GM15510 (cell line): ENCODE measurements around the gene FGF14.

Source experiments
- POLR2A ChIP-seq: IDR thresholded peaks from 3 replicates; pipeline ENCODE4 v1.6.1; 2011; ENCODE audit warnings: borderline replicate concordance; ENCODE audit not compliant: insufficient read length; ENCODE audit errors: extremely low read depth

FGF14 gene

DNA sequence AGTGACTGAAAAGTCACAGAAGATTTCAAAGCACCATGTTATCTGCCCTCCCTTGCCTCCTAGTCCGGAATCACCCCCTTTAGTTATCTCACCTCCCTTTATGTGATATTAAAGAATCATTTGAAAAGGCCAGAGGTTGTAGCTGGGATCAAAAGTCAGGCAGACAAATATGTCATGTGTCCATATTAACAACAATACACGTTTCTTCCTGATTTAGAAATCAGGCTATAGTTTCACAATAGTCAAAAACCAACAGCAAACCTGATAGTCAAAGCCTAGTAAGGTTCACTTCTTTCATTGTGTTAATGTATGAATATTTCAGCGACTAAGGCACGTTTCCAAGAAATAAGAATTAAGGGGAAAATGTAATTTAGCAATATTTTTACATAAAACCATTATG is 622.7 kb downstream of the FGF14 start:
- TF ChIP-seq POLR2A, result no peak

DNA sequence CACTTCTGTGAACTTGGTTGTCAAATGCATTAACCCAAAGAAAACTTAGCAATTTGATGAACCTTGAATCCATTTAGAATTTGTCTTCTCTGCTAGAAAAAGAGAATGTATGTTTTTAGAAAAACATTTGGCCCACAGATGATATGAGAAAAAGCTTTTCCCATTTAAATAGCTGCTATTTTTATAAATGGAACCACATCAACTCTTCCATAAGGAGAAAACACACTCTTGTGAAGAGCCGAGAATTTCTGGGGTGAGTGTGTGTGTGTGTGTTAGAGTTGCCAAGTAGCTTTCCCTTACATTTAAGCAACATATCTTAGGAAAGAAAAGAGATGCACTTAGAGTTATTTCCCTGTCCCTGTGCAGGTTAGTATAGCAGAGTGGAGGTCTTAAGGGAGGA is 626.6 kb downstream of the FGF14 start:
- TF ChIP-seq POLR2A, result no peak

DNA sequence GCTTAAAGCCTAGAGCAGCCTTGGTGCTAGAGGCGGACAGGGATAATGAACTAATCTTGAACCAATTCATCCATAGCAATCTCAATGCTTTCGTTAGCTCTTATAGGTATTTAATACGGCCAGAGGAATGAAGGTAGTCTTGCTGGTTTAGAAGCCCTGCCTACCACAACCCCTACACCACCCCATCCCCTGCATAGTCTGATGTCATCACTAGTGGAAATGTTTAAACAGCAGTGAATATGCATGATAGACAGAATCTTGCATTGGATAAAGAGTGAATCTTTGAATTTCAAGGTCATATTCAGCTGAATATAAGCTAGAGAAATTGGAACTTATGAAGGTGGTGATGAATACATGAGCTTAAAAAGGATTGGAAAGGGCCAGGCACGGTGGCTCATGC is 627.5 kb downstream of the FGF14 start:
- no peak for TF ChIP-seq POLR2A

DNA sequence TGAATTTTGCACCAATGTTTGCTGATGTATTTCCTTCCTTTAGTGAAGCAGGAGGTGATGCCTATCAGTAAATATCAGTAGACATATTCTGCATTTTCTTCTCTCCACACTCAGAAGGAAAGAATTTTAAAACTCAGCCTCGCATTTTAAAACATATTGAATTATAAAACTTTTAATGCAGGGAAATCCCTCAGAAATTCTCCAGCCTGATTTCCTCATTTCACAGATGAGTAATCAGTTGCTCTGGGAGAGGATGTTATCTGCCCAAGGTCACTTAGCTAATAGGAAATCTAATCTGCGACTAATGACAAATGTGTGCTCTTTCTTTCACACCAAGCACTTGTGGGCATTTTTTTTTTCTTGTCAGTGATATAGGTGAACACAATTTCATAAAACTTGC is 628.8 kb downstream of the FGF14 start:
- TF ChIP-seq POLR2A, result no peak

DNA sequence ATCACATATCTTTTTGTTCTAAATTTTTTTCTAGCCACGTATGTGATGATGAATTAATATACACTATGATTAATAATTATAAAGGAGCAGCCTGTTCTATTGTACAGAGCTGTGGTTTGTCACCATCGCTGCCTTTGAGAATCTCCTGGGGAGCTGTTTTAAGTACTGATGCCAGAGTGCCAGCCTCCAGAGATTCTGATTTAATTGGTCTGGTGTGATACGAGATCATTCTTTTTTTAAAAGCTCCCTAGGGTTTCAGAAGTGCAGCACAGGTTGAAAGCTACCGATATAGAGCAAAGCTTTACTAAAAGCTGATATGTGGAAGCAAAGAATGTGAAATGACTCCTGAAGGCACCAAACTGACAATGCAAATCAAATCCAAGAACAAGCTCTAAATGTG is 634.7 kb downstream of the FGF14 start:
- TF ChIP-seq POLR2A, result no peak

DNA sequence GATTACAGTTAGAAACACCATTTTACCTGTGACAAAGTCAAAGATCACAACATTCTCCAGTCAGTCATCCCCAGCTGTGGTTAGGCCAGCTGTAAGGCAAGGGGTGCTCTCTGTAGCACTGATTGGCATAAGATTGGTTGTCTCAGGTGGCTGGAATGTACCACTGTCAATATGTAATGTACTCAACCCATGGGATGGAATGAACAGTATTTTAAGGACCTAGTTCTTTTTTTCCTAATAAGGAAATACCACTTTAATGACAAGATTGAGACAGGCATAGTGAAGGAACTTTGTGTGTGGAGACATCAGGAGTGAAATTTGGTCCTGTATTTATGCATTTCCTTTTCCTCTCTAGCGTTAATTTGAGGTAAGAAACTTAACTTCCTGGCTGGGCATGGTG is 638.7 kb downstream of the FGF14 start:
- TF ChIP-seq POLR2A, result no peak

DNA sequence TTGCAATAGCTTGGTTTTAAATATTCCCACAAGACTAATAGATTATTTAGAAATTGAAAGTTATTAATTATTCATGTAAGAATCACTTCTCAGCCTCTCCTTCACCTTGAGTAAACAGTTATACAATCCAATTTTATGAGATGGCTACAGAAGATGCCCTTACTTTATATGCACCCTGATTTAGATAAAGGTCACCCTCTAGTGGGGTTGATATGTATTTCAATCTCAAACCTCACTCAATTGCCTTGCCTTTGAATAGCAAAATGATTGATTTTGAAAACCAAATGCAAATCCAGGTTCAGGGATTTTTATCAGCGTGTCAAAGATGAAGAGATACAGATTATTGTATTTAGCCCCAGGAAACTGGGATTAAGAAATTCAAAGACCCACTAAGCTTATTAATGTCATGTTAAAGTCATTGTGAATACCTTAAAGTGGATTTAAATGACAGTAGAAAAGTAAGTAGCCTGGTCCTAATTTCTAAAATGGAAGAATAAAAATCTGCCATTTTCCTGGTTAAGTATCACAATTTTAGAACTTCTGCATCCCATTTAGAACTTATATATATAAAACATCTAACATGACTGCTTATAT is 644.3 kb downstream of the FGF14 start:
- TF ChIP-seq POLR2A, result no peak

DNA sequence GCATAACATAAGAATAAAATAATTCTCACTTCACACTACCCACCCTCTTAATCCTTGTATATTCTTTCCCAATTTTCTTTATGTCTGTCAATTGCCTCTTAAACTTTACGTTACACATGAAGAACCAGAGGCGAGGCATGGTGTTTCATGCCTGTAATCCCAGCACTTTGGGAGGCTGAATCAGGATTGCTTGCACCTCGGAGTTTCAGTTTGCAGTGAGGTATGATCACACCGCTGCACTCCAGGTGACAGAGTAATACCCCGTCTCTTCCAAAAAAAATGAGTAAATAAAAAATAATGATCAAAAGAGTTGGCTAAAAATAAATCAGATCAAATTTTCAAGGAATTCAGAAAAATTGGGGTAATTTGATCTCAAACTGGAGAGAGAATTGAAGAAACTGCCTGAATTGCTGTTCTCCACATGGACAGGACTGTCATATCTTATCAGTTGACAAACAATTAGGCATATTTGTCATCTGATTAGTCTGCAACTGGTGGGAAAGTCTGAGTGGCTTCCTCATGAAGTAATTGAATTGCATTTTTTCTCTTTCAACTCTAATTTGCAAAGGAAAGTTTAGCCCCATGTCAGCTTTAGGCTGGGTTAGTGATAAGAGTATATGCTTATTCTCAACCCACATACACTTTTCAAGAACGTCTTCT is 646.5 kb downstream of the FGF14 start:
- no peak for TF ChIP-seq POLR2A

DNA sequence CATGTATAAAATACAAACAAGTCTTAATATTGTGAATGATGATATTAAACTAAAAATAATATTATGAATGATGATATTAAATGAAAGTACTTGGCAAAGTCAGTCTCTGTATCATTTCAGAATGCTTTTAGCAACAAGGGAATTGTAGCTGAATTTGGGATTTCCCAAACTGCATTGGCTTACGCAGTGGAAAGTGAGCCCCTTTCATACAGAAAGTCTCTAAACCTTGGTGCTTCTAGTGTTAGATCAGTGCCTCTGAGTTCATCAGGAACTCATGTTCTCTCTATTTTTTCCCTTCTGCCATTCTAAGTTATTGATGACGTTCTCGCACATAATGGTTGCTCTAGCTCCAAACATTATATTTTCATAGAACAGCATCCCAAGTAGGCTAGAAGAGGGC is 649.4 kb downstream of the FGF14 start:
- no peak for TF ChIP-seq POLR2A

DNA sequence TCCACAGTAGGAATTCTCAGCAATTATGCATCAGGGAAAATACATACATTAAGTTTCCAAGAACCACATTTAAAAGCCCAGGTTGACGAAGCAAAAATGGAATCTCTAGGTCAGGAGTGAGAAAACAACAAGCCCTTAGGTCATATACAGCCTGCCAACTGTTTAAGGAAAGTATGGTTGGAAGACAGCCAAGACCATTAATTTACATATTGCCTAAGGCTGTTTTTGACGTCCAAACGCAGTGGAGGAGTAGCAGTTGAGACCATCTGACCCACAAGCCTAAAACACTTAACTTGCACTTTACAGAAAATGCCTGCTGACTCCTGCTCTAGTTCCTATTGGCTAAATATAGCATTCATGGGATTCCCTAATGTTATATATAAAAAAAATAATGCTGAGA is 650.4 kb downstream of the FGF14 start:
- no peak for TF ChIP-seq POLR2A

DNA sequence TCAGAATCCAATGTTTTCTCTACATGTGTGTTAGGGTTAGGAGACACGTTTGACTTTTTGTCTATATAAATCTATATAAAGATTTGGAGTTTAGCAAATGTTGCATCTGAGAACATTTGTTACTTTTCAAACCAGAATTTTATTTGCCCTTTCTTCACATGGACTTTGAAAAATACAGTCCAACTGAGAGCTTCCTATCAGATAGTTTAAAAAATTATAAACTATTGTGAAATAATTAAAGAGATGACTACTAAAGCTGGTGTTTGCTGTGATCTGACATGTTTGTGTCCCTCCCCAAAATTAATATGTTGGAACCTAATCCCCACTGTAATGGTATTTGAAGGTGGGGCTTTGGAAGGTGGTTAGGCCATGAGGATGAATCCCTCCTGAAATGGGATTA is 652.3 kb downstream of the FGF14 start:
- no peak for TF ChIP-seq POLR2A

DNA sequence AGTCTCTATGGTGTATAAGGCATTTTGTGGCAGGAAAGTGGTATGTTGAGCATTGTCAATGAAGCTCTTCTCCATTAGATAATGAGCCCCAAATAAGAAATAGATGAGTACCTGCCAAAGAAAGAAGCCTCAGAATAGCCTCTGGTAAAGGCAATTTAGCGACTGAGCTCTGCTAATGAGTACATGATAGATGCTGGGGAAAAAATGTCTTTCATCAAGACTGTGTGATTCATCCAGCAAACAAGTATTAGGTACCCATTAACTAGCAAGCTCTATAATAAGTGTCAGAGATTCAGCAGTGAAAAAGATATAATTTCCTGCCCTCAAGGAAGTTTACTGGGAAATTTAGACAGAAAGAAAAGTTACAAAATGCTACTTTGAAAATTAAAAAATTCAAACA is 654.8 kb downstream of the FGF14 start:
- no peak for TF ChIP-seq POLR2A

DNA sequence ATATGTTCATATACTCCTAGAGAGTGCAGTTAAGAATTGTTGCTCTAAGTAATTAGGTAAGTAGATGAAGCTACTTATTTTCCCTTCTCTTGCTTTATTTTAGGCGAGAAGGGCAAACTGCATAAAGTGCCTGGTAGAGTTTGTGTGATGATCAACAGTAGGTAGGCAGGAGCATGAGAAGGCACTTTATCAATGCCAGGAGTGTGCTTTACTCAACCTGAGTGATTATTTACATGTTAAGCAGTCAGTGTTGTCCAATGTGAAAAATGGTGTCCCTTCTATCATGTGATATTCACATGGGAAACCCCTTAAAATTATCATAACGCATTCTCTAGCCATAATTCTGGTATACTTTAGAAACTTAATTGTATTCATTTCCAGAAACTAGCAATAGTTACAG is 655.3 kb downstream of the FGF14 start:
- no peak for TF ChIP-seq POLR2A

DNA sequence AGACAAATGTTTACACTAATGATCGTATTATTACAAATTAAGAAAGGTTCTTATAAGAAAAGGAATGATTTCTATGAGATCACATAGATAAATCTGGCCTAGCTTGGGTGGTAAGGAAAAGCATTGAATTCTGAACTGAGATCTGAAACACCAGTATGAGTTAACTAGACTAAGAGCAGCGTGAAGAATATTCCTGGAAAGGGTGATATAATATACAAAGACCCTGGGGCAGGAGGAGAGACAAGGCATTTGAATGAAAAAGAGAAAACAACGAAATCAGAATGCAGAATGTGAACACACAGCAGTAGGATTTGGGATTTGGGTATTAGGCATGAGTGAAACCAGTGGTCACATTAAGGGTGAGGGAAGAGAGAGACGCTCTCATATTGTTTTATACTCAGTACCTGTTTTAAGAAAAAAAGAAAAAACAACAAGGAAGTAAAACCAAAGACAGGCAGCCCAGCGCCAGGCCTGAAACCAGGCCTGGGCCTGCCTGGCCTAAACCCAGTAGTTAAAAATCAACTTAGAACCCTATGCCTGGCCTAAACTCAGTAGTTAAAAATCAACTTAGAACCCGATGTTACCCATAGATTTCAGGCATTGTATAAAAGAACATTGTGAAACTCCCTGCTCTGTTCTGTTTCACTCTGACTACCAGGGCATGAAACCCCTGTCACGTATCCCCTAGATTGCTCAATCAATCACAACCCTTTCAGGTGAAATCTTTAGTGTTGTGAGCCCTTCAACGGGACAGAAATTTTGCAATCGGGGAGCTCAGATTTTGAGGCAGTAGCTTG is 662.3 kb downstream of the FGF14 start:
- TF ChIP-seq POLR2A, result no peak

DNA sequence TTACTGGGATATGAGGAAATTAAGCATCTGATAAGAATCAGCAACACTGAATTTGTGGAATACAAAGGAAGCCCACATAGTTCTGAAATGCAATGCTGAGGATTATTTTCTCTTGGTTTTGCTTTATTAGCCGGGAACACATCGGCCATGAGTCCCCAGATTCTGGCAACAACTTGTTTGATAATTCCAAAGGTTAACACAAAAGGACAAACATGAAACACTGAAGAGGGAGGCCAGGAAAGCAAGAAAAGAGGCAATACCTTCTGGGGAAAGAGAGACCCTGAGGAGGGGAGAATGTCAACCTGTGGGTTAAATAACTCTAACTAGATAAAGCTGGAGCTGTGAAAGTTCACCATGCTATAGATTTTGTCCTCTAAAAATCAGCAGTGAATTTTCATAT is 663.5 kb downstream of the FGF14 start:
- no peak for TF ChIP-seq POLR2A

DNA sequence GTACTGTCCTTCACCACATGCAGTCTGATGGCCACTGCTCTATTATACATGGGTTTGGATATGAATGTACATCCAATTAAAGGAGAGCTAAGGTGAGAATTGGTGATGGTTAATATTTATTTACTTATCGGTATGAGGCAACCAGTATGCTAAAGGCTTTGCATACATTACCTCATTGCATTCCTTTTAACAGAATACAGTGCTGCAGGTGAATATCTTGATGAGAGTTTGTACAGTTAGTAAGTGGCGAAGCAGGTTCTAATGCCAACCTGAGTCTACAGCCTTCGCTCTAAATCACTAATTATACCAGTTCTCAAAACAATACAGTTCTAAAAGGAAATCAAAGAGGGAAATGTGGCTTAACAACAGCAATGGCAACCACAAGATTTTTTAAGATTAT is 665.3 kb downstream of the FGF14 start:
- no peak for TF ChIP-seq POLR2A
